OCI-LY1 (cell line): ENCODE measurements around the gene SYNPO2L.

ENCODE experiments used
- EZH2 ChIP-seq: fragments of 200-600 bp; sonication (generic), shearing (Covaris generic); IDR thresholded peaks from 2 replicates; pipeline ENCODE4 v1.8.0; 2017; ENCODE audit warnings: borderline replicate concordance, mixed run types, mild to moderate bottlenecking, antibody characterized with exemption, low read length, moderate library complexity, mixed read lengths
- TF ChIP-seq, protein P1 (sequence below): fragments of 200-600 bp; sonication (generic), shearing (Covaris generic); IDR thresholded peaks from 2 replicates; pipeline ENCODE4 v1.5.1; 2017; ENCODE audit warnings: mild to moderate bottlenecking, antibody characterized with exemption, low read length, moderate library complexity, mixed read lengths

DNA sequence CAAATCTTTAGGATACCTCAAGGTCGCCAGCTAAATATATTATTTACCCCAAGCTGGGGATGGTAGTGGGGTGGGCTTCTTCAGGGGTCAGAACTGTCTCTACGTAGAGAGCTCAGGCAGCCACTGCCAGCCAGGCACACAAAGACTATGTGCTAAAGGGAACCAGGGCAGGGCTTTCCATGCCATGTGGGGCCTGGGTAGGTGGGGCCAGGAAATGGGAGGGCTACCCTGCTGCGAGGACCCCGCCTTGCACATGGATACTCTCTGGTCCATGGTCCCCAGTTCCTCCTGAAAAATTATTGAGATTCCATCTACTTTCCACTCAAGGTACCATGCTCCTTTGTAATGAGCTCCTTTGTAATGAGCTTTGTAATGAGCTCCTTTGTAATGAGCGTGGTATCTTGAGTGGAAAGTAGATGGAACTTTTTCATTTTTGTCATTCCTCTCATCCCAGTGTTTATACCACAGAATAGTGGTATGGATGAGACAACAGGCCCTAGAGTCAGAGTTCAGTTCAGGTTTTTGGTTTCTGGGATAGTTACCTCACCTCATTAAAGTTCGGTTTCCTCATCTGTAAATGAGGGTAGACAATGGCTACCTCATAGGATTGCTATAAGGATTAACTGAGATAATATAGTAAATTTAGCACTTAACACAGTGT is 5.8 kb downstream of the SYNPO2L start:
- TF ChIP-seq, protein P1, sequence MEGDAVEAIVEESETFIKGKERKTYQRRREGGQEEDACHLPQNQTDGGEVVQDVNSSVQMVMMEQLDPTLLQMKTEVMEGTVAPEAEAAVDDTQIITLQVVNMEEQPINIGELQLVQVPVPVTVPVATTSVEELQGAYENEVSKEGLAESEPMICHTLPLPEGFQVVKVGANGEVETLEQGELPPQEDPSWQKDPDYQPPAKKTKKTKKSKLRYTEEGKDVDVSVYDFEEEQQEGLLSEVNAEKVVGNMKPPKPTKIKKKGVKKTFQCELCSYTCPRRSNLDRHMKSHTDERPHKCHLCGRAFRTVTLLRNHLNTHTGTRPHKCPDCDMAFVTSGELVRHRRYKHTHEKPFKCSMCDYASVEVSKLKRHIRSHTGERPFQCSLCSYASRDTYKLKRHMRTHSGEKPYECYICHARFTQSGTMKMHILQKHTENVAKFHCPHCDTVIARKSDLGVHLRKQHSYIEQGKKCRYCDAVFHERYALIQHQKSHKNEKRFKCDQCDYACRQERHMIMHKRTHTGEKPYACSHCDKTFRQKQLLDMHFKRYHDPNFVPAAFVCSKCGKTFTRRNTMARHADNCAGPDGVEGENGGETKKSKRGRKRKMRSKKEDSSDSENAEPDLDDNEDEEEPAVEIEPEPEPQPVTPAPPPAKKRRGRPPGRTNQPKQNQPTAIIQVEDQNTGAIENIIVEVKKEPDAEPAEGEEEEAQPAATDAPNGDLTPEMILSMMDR, result no peak
- TF ChIP-seq EZH2, result no peak
